HEK293 (cell line): ENCODE results near the gene NEK11.

ENCODE experiments used
- CTCF ChIA-PET: fragments of 350-600 bp; formaldehyde crosslinking; extraction: SDS; loops from one replicate; lab custom pipeline; 2021; ENCODE audit warnings: antibody characterized with exemption; lab: Yijun Ruan, JAX
- POLR2A ChIA-PET: fragments of 300-600 bp; formaldehyde crosslinking; extraction: SDS; loops from one replicate; lab custom pipeline; 2020; ENCODE audit warnings: antibody characterized with exemption, inconsistent platforms; lab: Yijun Ruan, JAX
- H3K27ac ChIP-seq: fragments of 200-500 bp; sonication (Bioruptor generic); 2 replicates; pipeline ENCODE4 v1.5.1; 2014; ENCODE audit warnings: low read depth, low read length, control low read depth, inconsistent platforms; ENCODE audit errors: extremely low read depth
- H3K36me3 ChIP-seq, 2 experiments: fragments of 200-500 bp in 1 of 2; sonication (Bioruptor generic) in 1 of 2; 1 replicate in 1 of 2; 2 replicates in 1 of 2; pipeline ENCODE4 v1.5.1; 2014 to 2017; ENCODE audit warnings: inconsistent platforms in 2 of 2, low read length in 2 of 2; ENCODE audit not compliant: control insufficient read depth in 2 of 2, insufficient read depth in 1 of 2
- H3K4me1 ChIP-seq: fragments of 200-500 bp; sonication (Bioruptor generic); 2 replicates; pipeline ENCODE4 v1.5.1; 2014; ENCODE audit warnings: mild to moderate bottlenecking, low read length, inconsistent platforms; ENCODE audit not compliant: control insufficient read depth, insufficient read depth
- H3K4me3 ChIP-seq: 2 replicates; pipeline ENCODE4 v1.5.1; 2011; ENCODE audit warnings: low read depth, mild to moderate bottlenecking, control low read depth, low read length, moderate library complexity
- H3K9me3 ChIP-seq: fragments of 200-500 bp; sonication (Bioruptor generic); 2 replicates; pipeline ENCODE4 v1.5.1; 2014; ENCODE audit warnings: low read depth, low read length, inconsistent platforms; ENCODE audit not compliant: control insufficient read depth, insufficient read depth
- ELK4 ChIP-seq: IDR thresholded peaks from 2 replicates; pipeline ENCODE4 v1.6.1; 2011; ENCODE audit warnings: mild to moderate bottlenecking, low read depth, low read length, borderline replicate concordance
- FEZF1 ChIP-seq: fragments of 450-650 bp; formaldehyde crosslinking; IDR thresholded peaks from 2 replicates; pipeline ENCODE4 v1.5.1; 2016; ENCODE audit warnings: missing biosample characterization, missing genetic modification characterization
- GLI4 ChIP-seq: fragments of 450-650 bp; formaldehyde crosslinking; IDR thresholded peaks from 2 replicates; pipeline ENCODE4 v1.5.1; 2016; ENCODE audit warnings: missing biosample characterization, missing genetic modification characterization
- OSR2 ChIP-seq: fragments of 450-650 bp; formaldehyde crosslinking; IDR thresholded peaks from 2 replicates; pipeline ENCODE4 v1.5.1; 2016; ENCODE audit warnings: missing biosample characterization, missing genetic modification characterization
- OVOL3 ChIP-seq: fragments of 450-650 bp; formaldehyde crosslinking; IDR thresholded peaks from 2 replicates; pipeline ENCODE4 v1.5.1; 2016; ENCODE audit warnings: missing biosample characterization, missing genetic modification characterization
- PRDM10 ChIP-seq: fragments of 450-650 bp; formaldehyde crosslinking; IDR thresholded peaks from 2 replicates; pipeline ENCODE4 v1.5.1; 2016; ENCODE audit warnings: missing biosample characterization, missing genetic modification characterization
- ZBTB20 ChIP-seq: fragments of 450-650 bp; formaldehyde crosslinking; IDR thresholded peaks from 2 replicates; pipeline ENCODE4 v1.5.1; 2016; ENCODE audit warnings: missing biosample characterization, missing genetic modification characterization
- ZBTB7A ChIP-seq: fragments of 450-650 bp; formaldehyde crosslinking; IDR thresholded peaks from 2 replicates; pipeline ENCODE4 v1.5.1; 2016; ENCODE audit warnings: low read depth, missing biosample characterization, missing genetic modification characterization
- ZFHX2 ChIP-seq: fragments of 450-650 bp; formaldehyde crosslinking; conservative IDR thresholded peaks from 2 replicates; pipeline ENCODE4 v1.5.1; 2016; ENCODE audit warnings: missing biosample characterization, missing genetic modification characterization
- ZFP37 ChIP-seq: fragments of 450-650 bp; formaldehyde crosslinking; IDR thresholded peaks from 2 replicates; pipeline ENCODE4 v1.5.1; 2016; ENCODE audit warnings: missing biosample characterization, missing genetic modification characterization
- ZFP41 ChIP-seq: fragments of 450-650 bp; formaldehyde crosslinking; IDR thresholded peaks from 2 replicates; pipeline ENCODE4 v1.5.1; 2016; ENCODE audit warnings: missing biosample characterization, missing genetic modification characterization, borderline replicate concordance
- ZNF16 ChIP-seq: fragments of 450-650 bp; formaldehyde crosslinking; IDR thresholded peaks from 2 replicates; pipeline ENCODE4 v1.5.1; 2016; ENCODE audit warnings: low read depth, missing biosample characterization, missing genetic modification characterization
- ZNF280C ChIP-seq: fragments of 450-650 bp; formaldehyde crosslinking; IDR thresholded peaks from 2 replicates; pipeline ENCODE4 v1.5.1; 2016; ENCODE audit warnings: missing biosample characterization, missing genetic modification characterization
- ZNF391 ChIP-seq: fragments of 450-650 bp; formaldehyde crosslinking; IDR thresholded peaks from 2 replicates; pipeline ENCODE4 v1.5.1; 2016; ENCODE audit warnings: low read depth, missing biosample characterization, missing genetic modification characterization, borderline replicate concordance
- ZNF518A ChIP-seq: fragments of 450-650 bp; formaldehyde crosslinking; conservative IDR thresholded peaks from 2 replicates; pipeline ENCODE4 v1.5.1; 2016; ENCODE audit warnings: low read depth, missing biosample characterization, missing genetic modification characterization
- ZNF585B ChIP-seq: fragments of 450-650 bp; formaldehyde crosslinking; IDR thresholded peaks from 2 replicates; pipeline ENCODE4 v1.5.1; 2016; ENCODE audit warnings: missing biosample characterization, missing genetic modification characterization
- ZNF596 ChIP-seq: fragments of 450-650 bp; IDR thresholded peaks from 2 replicates; pipeline ENCODE4 v1.5.0; 2018; ENCODE audit warnings: missing biosample characterization, mild to moderate bottlenecking, missing genetic modification characterization, moderate library complexity
- ZNF785 ChIP-seq: fragments of 450-650 bp; formaldehyde crosslinking; IDR thresholded peaks from 2 replicates; pipeline ENCODE4 v1.5.1; 2016; ENCODE audit warnings: missing biosample characterization, missing genetic modification characterization
- ZSCAN4 ChIP-seq: fragments of 450-650 bp; formaldehyde crosslinking; IDR thresholded peaks from 2 replicates; pipeline ENCODE4 v1.5.1; 2017; ENCODE audit warnings: missing biosample characterization, missing genetic modification characterization

NEK11 gene

GRCh38 chr3:131233900-131234668 lies 207.4 kb downstream of the NEK11 start:
- Histone ChIP-seq H3K9me3 (no peaks in the 10 kb centered on the region), H3K27ac (no peak overlapping the region), H3K4me3 (no peak overlapping the region), H3K4me1 (peaks cover 8% of the 10 kb centered on the region), H3K36me3 (no peaks in the 10 kb centered on the region)
- no peak for TF ChIP-seq PRDM10
- TF ChIP-seq ZNF585B = no peak
- no peak for TF ChIP-seq ZFP37 (tag by site-specific recombination)
- no peak for TF ChIP-seq OVOL3
- CTCF ChIA-PET = interaction anchor here (0.6 to 0.7 kb wide), 2 partner anchors 595 to 1397 kb away, joined by 3 to 4 read pairs; no protein-coding TSS in a partner anchor
- POLR2A ChIA-PET = no interaction called here

GRCh38 chr3:131236421-131236820 lies 209.7 kb downstream of the NEK11 start:
- no peaks in the 10 kb centered on the region for H3K36me3 ChIP-seq
- no peaks in the 10 kb centered on the region for H3K9me3 ChIP-seq
- peaks cover 8% of the 10 kb centered on the region for H3K4me1 ChIP-seq
- H3K4me3 ChIP-seq = no peak overlapping the region
- CTCF ChIA-PET = no interaction called here
- POLR2A ChIA-PET = no interaction called here
- no peak overlapping the region for H3K27ac ChIP-seq
- TF ChIP-seq ZNF596 (tag by site-specific recombination) (no peak), GLI4 (no peak), ZFP41 (no peak), ZSCAN4 (tag by site-specific recombination) (no peak), OSR2 (tag by site-specific recombination) (no peak), ZNF518A (tag by site-specific recombination) (no peak), FEZF1 (tag by site-specific recombination) (no peak), ELK4 (no peak), ZNF785 (tag by site-specific recombination) (no peak), ZNF16 (no peak), ZFHX2 (tag by site-specific recombination) (no peak), ZBTB20 (no peak), ZNF280C (tag by site-specific recombination) (no peak), ZNF391 (tag by site-specific recombination) (no peak), ZBTB7A (tag by site-specific recombination) (no peak)
